ENCODE results near the gene MAGI2.
"Not testable (repeated sequence)": the region's sequence is repeated elsewhere in the genome, so short reads cannot be mapped to it uniquely, and the experiment has no call there.

The MAGI2 gene

DNA sequence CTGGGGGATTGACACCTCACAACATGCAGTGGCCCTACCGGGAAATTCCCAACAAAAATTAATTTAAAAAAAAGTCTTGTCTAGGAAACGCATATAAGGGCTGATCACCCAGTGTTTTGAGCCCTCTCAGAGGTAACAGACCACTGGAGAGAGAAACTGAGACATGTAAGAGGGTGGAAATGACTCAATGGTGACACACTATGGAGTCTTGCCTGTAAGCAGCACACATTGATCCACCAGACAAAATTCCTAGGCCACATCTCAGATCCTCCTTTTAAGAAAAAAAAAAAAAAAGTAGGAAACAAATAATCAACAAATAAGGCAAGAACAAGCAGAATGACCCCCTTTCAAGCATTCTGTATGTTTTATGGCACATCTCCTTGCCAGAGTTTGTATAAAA, 296.2 kb downstream of the MAGI2 start:
- no peak for DNase-seq (ENCODE audit: low spot score)

DNA sequence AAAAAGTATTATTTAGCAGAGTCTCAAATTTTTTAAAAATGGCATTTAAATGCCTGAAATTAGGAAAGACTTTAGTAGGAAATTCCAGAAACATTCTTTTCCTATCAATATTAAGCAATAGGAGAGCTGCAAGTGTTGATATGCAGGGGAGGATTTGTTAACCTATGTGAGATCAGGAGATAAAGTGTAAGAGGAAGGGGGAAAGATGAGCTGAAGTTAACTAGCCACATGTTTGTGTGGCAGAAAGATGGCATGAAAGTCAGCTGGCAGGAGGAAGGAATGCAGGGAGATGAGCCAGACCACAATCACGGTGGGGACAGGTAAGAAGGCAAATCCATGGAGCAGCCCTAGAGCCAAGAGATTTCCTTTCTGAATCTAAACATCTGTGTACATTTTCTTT, 303.6 kb downstream of the MAGI2 start:
- no peak for DNase-seq (ENCODE audit: low spot score)

DNA sequence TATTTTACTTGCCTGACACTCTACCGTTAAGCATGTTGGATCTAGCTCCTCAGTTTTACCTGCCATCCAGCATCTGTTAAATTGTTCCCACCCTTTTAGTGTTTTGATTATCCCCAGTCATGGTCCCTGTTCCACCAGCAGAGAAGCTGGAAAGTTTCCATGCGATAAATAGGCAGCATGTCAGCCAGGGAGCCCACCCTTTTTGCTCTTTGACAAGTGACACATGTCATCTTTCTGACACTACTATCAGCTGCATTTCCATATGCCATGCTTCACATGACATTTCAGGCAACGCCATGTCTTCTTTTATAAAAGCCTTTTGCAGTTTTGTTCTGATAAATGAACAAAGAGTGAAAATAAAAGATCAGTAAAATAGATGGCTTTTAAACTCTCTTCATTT, 310.8 kb downstream of the MAGI2 start:
- DNase-seq (ENCODE audit: low spot score), result no peak

DNA sequence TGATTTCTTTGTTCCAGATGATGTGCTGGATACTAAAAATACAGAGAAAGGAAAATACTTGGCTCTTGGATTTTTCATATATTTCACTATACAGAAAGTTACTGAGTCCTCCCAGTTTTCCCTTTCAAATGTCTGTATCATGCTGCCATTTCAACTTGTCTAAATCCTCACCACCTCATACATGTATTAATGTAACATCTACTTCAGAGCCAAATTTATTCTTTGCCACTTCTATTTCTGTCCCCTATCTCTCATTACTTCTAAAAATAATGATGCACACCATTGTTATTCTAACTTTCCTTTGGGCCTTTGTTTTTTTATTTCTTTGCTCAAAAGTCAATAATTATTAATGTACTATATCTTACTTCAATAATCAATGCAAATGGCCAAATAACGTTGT, 312.2 kb downstream of the MAGI2 start:
- no peak for DNase-seq (ENCODE audit: low spot score)

DNA sequence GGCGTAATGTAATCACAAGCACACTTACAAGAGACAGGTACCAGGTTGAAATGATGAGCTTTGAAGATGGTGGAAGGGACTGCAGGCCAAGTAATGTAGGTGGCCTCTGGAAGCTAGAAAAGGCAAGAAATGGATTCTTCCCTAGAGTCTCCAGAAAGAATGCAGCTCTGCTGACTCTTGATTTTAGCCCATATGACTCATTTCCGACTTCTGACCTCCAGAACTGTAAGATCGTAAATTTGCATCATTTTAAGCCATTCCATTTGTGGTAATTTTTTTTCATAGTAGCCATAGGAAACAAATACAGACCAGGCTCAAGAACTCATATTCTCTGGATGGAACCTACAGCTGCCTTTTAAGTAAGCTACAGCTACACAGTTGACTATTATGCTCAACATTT, 315.5 kb downstream of the MAGI2 start:
- DNase-seq (ENCODE audit: low spot score), result no peak

DNA sequence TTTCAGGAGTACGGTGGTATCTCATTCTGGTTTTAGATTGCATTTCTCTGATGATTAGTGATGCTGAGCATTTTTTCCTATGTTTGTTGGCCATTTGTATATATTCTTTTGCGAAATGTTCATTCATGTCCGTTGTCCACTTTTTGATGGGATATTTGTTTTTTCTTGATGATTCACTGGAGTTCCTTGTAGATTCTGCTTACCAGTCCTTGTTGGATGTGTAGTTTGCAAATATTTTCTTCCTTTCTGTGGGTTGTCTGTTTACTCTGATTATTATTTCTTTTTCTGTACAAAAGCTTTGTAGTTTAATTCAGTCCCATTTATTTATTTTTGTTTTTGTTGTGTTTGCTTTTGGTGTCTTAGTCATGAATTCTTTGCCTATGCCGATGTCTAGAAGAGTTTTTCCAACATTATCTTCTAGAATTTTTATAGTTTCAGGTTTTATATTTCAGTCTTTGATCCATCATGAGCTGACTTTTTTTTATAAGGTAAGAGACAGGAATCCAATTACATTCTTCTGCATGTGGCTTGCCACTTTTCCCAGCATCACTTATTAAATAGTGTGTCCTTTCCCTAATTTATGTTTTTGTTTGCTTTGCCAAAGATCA, 320.5 kb downstream of the MAGI2 start:
- DNase-seq (ENCODE audit: low spot score), result no peak

DNA sequence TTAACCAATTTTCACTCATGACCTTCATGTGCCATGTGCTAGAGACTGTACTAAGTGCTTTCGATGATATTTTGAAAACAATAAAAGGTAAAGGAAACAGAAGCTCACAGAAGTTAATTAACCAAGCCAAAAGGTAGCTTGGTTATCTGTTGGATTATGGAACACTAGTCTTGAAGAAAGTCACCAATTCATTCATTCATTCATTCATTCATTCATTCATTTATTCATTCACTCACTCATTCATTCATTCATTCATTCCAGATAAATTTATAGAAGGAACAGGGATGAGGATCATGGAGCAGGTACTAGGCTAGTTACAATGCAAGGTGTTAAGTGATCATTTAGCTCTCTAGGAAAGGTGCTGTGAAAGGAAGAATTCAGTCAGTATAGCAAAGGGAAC, 322.8 kb downstream of the MAGI2 start:
- no peak for DNase-seq (ENCODE audit: low spot score)

DNA sequence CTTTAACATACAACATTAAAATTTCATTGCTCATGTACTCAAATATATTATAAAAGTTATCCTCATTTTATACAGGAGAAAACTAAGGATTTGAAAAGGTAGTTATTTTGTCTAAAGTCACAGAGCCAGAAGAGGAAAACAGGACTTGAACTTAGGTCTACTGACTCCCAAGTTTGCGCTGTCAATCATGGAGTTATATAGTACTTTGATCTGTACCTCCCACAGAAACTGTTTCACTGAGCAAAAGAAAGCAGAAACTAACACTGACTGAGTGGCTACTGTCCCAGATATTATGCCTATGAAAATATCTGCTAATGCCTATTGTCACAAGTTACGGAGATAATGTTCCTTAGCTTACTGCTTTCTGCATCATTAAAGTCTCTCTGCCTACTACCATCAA, 329.1 kb downstream of the MAGI2 start:
- no peak for DNase-seq (ENCODE audit: low spot score)

DNA sequence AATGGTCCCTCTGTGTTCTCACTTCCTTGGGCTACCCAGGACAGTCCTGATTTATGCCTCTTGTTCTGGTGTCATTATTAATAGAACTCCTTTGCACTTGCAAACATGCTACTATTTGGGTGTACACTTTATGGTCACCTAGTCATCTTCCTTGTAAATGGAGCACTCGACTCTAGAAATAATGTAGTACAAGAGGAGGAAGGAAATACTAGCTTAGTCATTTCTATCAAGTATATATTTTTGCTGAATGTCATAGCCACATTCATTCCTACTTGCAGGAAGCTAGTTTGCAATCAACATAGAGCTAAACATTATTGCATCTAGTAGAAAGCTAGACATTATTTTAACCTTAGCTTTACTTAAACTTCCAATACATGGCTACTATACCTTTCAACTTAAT, 335.3 kb downstream of the MAGI2 start:
- no peak for DNase-seq (ENCODE audit: low spot score)

DNA sequence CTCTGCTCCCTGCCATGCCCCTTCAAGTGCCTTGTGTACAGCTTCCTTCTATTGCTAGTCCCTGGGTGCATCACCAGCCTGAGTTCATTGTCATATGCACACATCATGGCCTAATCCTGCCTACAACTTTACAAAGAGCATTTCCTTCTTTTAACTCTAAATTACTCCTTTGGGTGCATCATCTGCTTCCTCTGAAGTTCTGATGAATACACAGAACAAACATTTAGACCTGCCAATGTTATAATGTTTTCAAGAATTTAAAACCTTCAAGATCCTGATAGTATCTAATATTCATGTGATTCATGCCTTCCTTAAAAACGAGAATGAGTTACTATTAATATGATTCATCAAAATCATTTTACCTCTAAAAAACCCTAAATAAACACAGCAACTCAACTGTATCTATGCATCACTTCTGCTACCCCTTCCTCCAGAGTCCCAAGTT, 357.1 kb downstream of the MAGI2 start:
- DNase-seq (ENCODE audit: low spot score), result no peak

DNA sequence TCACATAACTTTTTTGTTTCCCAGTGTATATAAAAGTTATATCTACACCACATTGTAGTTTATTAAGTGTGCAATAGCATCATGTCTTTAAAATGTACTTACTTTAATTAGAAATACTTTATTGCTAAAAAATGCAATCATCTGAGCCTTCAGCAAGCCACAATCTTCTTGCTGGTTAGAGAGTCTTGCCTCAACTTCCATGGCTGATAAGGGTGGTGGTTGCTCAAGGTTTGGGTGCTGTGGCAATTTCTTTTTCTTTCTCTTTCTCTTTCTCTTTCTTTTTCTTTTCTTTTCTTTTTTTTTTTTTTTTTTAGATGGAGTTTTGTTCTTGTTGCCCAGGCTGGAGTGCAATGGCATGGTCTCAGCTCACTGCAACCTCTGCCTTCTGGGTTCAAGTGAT, 360.0 kb downstream of the MAGI2 start:
- no peak for DNase-seq (ENCODE audit: low spot score)

DNA sequence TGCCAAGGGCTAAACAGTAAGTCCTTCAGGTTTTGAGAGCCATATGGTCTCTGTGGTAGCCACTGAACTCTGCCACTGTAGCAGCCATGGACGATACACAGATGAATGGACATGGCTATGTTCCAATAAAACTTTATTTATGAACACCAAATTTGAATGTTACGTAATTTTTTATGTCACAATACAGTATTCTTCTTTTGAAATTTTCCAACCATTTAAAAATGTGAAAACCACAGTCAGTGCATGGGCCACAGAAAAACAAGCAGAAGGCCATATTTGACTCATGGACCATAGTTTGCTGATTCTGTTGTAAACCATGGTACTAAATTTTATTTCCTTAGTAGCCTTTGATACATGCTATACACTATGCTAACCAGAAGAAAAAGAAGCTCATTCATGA, 361.8 kb downstream of the MAGI2 start:
- DNase-seq (ENCODE audit: low spot score), result no peak

DNA sequence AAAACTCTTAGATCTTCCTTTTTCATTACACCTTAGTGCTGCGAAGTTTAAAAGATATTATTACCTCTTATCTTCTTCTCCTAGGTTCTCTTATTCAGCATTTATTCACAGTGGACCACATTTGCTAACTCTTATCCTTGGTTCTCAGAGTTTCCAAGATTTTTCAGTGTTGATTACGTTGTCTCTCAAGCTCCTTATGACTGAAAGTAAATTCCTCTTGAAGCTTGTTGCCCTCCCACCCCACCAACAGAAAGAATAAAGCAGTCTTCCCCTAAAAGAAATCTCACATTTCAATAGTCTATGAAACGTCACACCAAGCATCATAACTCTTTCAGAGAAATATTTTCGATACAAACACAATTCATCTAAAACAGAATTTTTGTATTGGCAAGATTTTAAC, 362.5 kb downstream of the MAGI2 start:
- no peak for DNase-seq (ENCODE audit: low spot score)

DNA sequence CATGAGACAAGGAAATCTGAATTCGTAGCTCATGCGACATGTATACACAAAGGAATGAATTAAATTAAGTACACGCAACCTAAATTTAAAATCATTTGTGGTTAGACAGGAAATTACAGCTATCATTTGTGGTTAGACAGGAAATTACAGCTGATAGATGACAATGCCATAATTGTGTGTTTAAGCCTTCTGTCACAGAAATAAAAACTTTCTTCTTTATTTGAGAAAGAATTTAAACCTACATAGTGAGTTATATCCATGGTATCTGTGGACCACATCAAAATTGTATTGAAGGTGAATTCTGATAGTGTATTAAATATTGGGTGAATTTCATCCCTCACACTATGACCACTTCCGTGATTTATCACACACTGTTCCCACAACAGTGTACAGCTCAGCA, 362.9 kb downstream of the MAGI2 start:
- no peak for DNase-seq (ENCODE audit: low spot score)

DNA sequence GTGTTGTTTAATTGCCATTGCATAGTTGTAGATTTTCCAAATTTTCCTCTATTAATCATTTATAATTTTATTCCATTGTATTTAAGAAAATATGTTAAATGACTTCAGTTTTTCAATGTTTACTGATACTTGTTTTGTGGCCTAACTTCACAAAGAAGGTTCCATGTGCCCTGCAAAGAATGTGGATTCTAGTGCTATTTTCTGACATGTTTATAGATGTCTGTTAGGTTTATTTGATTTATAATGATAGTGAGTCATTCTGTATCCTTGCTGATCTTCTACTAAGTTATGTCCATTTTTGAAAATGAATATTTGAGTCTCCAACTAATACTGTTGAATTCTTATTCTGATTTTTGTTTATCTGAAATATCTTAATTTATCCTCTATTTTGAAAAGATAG, 369.0 kb downstream of the MAGI2 start:
- DNase-seq (ENCODE audit: low spot score), result no peak

DNA sequence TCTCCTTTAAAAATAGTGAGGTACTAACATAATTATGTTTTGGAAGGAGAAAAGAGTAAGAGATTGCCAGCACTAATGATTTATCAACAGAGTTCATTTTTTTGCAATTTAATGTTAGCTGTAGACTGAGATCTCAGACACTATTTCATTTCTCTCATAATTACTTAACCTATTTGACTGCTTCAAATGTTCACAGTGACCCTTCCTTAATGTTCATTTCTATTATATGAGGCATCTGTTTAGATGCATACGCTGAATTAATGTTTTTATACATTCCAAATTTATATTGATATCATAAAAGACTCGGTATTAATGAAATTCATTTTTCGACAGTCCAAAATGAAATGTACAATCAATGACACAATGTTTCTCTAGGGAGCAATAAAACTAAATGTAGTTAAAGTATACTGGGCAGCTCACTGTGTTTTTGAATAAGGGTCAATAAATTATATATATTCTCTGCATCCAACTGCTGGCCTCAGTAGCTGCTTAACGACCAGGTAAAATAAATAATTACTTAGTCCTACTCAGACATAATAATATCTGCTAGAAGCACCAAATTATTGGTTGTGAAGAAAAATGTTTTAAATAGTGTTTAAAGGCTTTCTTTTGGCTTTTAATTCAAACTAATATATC, 373.4 kb downstream of the MAGI2 start:
- no peak for DNase-seq (ENCODE audit: low spot score)

DNA sequence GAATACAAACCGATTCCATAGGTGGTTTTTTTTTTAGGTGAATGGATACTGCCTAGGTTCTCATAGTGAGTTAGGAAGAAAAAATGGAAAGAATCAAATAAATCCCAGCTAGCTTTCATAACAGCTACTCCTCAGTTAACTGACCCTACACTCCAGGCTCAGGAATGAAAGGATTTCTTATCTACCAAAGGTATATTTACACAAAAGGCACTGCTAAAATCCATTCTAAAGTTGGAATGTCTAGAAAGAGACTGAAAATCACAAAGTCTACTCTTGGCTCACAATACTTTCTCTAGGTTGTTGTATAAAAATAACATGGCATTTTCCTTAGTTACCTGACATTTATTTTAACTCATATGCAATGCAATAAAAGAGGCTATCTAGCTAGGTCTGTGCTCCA, 375.2 kb downstream of the MAGI2 start:
- DNase-seq (ENCODE audit: low spot score), result no peak

DNA sequence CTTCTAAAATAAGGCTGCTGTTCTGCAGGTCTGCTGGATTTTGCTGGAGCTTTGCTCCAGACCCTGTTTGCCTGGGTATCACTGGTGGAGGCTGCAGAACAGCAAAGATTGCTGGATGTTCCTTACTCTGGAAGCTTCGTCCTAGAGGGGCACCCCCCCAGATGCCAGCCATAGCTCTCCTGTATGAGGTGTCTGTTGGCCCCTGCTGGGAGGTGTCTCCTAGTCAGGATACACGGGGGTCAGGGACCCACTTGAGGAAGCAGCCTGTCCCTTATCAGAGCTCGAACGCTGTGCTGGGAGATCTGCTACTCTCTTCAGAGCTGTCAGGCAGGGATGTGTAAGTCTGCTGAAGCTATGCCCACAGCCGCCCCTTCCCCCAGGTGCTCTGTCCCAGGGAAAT, 382.3 kb downstream of the MAGI2 start:
- not testable (repeated sequence) for DNase-seq (ENCODE audit: low spot score)

DNA sequence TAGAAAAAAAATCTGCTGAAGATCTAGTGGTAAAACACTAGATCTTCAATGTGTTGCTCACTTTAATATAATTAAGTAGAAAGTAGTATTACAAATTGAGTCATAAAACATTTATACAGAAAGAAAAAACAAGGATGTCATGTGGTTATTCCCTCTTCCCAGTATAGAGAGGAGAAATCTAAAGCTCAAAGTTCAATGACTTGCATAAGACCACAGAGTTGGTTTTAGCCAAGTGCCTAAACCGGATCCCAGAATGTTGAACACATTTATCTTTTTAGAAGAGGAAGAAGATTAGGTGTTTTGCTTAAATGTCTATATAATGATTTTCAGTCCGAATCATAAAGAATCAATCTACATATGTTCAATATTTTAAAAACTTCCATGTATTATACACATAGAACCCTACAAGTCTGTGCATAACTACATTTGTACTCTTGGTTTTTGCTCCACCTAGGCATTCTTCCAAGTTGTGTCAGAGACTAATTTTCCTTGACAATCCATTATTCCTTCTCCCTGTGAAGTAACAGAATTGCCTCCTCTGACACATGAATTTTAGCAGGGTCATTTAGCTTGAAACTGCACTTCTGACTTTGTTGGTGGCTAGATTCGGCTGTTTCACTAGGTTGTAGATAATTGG, 389.2 kb downstream of the MAGI2 start:
- DNase-seq (ENCODE audit: low spot score), result no peak

DNA sequence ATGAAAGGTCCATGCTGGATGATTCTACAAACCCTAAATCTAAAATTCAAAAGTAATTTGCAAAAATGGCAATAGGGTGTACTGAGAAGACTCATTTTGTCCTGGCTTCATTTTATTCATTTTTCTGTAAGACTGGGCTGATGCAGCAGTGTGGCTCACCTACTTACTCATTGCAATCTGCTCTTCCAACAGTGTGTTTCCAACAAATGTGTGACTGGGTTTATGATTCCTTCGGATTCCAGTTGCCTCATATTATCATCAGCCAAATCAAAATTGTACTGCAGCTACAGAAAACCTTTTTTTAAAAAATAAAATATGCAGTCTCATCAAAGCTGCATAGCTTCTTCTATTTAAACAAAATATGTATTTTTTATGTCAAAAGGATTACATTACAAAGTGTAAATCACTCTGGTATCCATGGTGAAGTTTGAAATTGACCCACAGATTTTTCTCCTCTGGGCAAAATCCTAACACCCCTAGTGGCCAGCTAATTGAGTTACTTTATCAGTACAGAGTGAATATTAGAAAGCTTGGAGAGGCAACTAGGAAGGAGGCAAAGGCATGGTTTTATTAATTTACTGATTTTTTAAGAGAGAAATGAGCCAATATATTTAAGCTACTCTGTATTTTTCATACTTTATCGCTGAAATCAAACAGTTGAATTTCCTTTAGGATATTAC, 390.3 kb downstream of the MAGI2 start:
- DNase-seq (ENCODE audit: low spot score), result no peak

DNA sequence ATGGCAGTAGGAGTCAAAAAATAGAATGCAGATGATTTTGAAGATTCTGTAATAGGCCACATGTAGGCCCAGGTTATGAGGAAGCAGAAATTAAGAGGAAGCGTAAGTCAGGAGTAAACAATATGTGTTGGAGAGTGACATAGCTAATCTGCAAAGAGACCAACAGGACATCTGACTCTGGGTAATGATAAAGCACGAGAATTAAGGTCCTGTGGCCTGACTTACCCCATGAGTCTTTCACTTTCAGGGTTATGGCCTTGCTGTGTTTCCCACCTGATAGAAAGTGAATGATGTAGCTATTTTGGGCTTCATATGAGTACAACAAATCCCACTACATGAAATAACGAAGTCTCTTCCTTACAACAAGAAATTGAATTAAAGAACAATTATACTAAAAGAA, 393.0 kb downstream of the MAGI2 start:
- no peak for DNase-seq (ENCODE audit: low spot score)

DNA sequence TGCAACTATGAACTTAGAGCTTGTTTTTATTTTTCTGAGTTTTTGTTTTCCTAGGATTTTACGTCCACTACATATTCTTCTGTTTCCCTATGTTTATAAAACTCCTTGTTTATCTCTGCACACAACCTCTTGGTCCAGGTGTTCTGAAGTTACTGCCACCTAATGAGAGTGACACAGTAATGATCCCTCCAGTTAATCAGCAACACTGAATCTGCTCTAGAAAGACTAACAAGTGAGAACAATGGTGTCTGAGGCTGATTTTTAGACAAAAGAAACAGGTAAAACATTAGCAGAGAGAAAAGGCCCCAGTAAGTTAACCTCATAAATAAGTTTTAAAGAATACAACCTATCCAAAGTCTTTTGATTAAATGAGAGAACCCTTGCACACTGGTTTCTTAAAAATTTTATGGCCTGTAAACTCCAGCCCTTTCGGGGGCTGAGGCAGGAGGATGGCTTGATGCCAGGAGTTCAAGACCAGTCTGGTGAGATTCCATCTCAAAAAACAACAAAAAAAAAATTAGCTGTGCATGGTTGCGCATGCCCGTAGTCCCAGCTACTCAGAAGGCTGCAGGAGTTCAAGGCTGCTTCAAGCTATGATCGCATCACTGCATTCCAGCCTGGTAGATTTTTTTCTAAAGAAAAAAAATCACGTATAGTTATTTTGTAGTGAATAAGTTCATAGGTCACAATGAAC, 397.6 kb downstream of the MAGI2 start:
- no peak for DNase-seq (ENCODE audit: low spot score)

DNA sequence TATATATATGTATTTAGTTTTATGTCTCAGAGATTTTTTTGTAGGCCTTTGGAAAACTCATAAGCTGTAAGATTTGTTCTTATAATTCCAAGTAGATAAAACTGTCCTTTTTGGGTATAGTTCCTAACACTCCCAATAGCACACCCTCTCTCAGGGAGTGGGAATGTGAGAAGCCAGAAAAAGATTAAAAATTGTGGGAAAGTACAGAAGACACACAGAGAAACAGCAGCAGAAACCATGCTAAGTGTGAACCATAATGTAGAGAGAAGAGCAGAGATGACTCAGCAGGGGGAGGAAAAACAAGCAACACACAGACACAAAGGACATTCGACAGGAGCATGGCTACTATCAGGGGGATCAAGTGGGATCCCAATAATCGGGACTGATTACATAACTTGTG, 401.6 kb downstream of the MAGI2 start:
- DNase-seq (ENCODE audit: low spot score), result no peak
